Measurements from ENCODE around the gene RAI1. TPM values are rescaled to one million over a fixed set of nuclear protein-coding genes. Genes with fewer than 3 reads are reported as not detected.

The RAI1 gene
- total RNA-seq, 2 donors from 2014 or later, result 15.8 to 23.8 TPM

DNA sequence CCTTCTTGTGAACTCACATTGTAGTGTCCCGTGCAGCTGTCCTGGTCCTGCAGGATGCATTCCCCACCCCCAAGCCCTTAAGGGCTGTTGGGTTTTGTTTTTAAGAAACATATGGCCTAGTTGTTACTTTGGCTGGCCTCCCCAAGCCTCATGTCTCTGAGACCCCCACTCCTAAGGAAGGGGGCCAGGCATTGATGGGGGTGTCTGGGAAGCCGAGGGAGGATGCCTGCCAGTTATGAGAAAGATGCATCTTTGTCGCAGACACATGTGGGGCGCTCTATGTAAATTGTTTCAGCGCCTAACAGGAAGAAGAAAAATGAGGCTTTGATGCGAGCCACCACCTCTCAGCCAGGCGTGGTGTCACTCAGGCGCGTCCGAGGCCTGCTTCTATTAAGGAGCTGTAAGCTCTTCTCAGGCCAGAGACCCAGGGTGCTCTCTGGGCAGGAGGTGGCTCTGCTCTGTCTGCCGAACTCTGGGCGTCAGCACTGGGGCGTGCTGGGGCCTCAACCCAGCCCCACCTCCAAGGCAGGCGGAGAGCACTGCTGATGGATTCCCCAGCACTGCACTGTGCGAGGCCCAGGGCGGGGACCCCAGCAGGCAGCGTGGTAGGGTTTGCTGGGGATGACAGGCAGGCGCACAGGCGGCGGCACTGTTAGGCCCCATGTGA, 85.0 kb downstream of the RAI1 start:
- ATAC-seq, result no peak
- DNase-seq, result no peak
- intact Hi-C loops (cut with DNase I, micrococcal nuclease), result no loop called here

DNA sequence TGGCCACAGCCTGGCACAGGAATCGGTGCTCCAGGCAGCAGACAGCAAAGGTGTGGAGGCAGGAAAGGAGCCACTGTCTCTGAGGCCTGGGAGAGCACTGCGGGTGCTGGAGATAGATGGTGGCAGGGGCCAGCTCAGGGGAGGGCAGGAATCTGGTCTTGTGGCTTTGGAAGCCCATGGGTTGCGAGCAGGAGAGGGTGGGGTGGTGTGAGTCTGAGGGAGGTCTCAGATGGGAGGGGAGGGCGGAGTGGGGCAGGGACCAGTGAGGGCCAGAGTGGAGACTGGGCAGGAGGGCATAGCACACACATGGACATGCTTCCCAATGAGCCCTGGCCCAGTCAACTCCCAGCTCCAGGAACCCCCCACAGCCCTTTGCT, 85.5 kb downstream of the RAI1 start:
- intact Hi-C loops (cut with DNase I, micrococcal nuclease), result no loop called here
- DNase-seq (no peak), ATAC-seq (no peak)

DNA sequence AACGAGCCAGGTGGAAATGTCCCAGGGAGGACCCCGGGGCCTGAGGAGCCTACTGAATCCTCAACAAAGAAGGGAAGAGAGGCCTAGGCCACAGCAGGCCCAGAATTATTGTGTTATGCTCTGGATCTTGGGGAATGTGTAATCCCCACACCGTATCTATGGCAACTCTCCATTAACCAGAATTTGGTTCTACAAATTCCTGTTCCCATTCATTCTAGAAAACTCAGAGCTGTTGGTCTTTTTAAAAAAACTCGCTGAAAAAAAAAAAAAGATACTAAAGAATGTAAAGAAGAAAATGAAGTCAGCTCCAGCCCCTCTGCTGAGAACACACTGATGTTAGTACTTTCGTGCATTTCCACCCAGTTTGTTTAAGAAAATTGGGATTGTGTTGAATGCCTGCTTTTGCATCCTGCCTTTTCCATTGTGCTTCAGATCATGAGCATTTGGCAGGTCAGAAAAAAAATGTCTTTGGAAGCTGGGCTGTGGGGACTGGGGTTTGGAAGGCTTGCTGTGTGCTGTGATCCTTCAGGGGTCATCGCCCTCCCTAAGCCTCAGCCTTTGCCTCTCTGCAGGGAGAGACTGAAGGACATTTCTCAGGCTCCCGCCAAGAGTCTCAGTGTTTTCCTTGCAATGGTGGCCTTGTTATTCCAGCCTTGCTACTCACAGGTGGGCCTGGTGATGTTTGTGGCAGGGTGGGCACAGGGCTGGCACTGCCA, 86.1 kb downstream of the RAI1 start:
- no peak for ATAC-seq
- DNase-seq, result no peak
- intact Hi-C loops (cut with DNase I, micrococcal nuclease), result no loop called here

DNA sequence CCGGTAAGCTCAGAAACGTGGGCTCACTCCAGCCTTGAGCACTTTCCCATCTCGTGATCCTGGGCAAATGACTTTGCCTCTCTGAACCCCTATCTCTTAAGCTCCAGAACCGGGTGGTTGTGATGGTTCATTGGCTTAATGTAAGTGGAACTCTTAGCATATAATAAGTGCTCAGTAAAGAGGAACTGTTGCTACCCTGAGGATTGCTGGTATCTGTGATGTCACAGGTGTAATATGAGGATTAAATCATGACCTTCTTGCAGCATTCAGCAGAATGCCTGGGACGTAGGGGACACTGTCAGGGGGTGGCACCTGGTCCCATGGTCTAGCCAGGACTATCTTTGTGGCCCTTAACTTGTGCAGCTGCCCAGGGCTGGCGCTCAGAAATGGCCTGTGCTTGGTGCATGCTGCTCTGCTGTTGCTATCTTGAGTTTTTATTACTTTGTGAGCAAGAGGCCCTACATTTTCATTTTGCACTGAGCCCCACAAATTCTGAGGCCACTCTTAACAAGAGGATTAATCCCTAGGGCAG, 86.7 kb downstream of the RAI1 start:
- DNase-seq, result no peak
- intact Hi-C loops (cut with DNase I, micrococcal nuclease), result no loop called here
- ATAC-seq, result no peak

DNA sequence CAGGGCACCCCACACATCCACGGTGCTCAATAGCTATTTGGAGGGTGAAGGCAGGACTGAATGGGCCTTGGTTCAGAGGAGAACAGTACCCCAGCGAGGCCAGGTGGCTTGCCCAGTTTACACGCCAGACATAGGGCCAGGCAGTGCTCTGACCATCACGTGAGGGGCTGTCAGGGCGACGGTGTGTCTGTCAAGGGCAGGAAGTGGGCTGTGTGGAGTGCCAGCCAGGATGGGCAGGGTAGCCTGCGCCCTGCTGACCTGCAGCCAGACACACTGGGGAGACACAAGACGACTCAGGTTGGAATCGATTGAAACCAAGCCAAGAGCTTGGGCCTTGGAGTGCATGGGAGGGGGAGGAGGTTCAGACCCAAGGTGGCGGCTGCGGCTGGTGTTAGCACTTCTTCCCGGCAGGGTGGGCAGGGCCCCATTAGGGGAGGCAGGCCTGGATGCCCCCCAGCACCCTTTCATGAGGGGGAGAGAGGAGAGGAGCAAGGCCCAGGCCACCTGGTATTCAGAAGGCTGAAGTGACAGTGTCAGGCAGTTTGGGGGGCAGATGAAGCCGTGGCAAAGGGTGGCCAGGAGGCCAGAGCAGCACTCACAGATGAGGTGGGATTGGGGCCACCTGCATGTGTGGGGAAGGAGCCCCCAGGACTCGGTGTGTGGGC, 87.3 kb downstream of the RAI1 start:
- ATAC-seq, result no peak
- intact Hi-C loops (cut with DNase I, micrococcal nuclease), result no loop called here

DNA sequence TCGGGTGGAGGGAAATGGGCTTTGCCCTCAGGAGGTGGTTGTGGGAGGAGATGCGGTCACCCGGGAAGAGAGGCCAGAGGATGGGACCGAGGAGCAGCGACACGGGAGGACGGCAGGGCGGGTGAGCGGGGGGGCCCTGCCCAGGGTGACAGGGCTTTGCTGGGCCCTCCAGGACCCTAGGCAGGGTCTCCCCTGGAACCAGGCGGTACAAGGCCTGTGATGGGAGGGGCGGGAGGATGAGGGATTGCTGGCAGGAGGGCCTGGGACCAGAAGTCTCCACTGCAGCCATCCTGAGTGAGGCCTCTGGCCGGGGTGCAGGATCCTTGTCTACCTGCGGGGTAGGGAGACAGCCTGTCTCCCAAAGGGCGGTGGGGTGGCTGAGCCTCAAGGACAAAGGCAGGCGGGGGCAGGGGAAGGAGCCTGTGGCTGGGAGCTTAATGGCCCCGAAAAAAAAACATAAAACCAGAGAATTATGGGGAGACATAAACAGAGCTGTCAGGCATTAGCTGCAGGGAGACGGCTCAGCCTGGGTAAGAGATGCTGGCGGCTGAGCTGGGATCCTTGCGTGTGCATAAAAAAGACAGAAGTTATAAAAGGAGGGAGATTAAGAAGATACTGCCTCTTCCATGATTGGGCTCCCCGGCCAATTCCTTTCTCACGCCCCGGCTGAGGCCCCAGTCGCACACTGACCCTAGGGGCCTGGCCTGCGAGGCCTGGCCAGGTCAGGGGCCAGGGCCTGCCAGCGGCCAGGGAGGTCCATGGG, 88.8 kb downstream of the RAI1 start:
- ATAC-seq (no peak), DNase-seq (no peak)
- intact Hi-C loops (cut with DNase I, micrococcal nuclease), result loop anchor here in 1 of 2 donors (10.0 kb wide), 1 partner anchor 85 kb away; the partner anchor contains the start of gene RAI1

More for the DNA sequence above, 87.3 kb downstream of the RAI1 start:
- DNase-seq, result no peak

DNA sequence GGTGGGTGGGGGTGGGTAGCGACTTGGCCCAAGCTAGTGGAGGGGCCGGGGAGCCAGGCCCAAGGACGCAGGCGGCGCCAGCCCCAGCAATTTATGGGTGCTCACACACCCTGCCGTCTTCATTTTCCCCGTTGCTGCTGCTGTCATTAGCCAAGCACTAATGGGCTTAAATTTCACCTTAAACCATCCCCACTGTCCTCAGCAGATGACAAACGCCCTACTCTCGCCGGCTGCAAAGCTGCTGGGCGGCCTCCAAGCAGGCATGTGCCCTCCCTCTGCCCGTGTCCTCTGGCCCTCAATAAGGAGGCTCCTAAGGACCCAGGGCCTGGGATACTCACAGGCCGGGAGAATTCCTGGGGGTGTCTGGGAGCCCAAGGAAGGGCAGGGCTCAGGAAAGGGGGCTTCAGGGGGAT, 89.4 kb downstream of the RAI1 start:
- intact Hi-C loops (cut with DNase I, micrococcal nuclease), result loop anchor here in 1 of 2 donors (10.0 kb wide), 1 partner anchor 86 kb away; the partner anchor contains the start of gene RAI1
- ATAC-seq, result no peak

DNA sequence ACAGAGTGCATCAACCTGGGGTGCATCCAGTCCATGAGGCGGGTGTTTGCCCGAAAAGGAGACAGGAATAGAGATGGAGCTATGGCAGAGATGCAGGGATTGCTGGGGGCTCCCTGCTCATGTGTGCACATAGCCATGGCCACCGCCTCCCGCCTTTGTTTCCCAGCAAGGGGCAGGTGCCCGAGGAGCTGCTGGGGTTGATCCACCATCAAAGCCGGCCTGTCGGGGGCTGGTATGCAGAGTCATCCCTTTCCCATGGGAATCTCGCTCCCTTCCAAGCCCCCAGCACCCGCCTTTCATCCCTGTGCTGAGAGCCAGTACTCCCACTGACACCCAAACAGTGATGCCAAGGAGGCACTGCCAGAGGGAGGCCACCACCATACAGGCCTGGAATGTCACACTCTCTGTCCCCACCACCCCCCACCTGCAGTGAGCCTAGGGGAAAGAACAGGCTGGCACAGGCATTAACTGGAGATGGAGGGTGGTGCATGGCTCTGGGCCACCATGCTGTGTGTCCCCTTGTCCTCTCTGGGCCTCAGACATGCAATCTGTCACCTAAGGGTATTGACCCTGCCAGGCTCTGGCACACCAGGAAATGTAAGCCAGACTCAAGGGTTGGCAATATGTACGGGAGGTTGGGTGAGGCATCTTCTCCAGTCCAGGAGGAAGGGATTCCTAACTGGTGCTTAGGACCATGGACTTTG, 90.4 kb downstream of the RAI1 start:
- ATAC-seq (no peak), DNase-seq (no peak)
- intact Hi-C loops (cut with DNase I, micrococcal nuclease), result loop anchor here in 1 of 2 donors (10.0 kb wide), 1 partner anchor 87 kb away; the partner anchor contains the start of gene RAI1

More for the DNA sequence above, 89.4 kb downstream of the RAI1 start:
- no peak for DNase-seq

DNA sequence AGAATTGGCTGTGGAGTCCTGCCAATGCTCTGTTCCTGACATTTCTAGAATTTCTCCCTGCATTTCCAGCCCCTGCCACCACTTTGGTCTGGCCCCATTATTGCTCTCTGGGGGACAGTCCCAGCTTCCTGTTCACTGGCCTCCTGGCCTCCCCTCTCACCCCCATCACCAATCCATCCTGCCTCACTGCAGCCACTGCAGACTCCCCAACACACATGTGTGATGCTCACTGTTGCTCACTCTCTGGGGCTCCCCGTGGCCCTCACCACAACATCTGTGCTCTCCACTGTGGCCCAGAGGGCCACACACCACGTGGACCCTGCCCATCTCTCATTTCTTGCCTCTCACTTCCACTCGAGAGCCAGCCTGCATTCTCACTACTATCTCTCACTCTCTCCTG, 91.0 kb downstream of the RAI1 start:
- intact Hi-C loops (cut with DNase I, micrococcal nuclease), result loop anchor here in 1 of 2 donors (10.0 kb wide), 1 partner anchor 87 kb away; the partner anchor contains the start of gene RAI1
- no peak for ATAC-seq
- no peak for DNase-seq

DNA sequence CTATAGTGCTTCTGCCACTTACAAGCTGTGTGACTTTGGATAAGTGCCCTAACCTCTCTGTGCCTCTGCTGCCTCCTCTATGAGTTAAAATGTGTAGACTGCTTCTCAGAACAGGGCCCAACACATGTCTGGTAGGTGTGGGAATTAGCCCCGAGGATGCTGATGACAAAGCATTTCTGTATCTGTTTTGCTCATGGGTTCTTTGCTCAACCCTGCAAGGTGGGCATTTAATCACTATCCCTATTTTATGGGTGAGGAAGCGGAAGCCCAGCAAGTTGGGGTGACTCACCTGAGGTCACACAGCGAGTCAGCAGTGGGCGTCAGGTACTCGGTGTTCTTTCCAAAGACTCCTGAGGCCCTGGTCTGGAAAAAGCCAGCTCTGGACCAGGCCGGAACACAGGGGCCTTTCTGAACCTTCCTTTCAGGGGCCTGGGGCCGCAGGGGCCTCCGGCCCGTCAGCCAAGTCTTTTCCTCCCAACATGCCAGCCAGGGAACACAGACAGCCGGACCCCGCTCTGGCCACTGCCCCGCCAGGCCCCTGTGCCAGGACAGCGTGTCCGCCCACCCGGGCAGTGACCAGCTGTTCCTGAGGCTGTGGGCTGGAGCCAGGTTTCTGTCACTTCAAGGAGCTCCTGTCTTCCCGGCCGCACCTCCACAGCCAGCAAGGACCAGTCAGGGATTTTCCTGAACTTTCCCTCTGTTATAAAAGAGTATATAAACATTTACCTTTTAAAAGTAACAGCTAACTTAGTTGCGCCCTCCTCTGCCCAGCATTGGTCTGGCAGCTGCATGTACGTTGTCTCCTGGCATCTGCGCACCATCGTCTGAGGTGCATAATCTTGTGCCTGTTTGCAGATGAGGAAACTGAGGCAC, 93.0 kb downstream of the RAI1 start:
- DNase-seq, result peak; percentile 84 to 85
- peak; percentile 94 for ATAC-seq
- intact Hi-C loops (cut with DNase I, micrococcal nuclease), result loop anchor here in 1 of 2 donors (10.0 kb wide), 1 partner anchor 89 kb away; the partner anchor contains the start of gene RAI1

DNA sequence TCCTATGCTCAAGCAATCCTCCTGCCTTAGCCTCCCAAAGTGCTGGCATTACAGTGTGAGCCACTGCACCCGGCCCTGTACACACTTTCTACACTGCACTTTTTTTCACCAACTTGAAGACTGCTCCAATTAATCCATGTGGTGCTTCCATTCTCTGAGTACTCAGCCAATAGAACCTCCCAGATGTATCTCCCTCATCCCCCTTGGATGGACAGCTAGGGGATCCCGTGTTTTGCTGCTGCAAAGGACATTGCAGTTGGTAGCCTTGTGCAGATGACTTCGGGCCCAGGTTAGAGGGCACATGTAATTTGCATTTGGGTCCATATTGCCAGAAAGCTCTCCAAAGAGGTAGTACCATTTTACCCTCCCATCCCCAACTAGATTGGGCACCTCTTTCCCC, 95.6 kb downstream of the RAI1 start:
- intact Hi-C loops (cut with DNase I, micrococcal nuclease), result loop anchor here in 1 of 2 donors (10.0 kb wide), 1 partner anchor 92 kb away; the partner anchor contains the start of gene RAI1
- DNase-seq (no peak), ATAC-seq (no peak)

DNA sequence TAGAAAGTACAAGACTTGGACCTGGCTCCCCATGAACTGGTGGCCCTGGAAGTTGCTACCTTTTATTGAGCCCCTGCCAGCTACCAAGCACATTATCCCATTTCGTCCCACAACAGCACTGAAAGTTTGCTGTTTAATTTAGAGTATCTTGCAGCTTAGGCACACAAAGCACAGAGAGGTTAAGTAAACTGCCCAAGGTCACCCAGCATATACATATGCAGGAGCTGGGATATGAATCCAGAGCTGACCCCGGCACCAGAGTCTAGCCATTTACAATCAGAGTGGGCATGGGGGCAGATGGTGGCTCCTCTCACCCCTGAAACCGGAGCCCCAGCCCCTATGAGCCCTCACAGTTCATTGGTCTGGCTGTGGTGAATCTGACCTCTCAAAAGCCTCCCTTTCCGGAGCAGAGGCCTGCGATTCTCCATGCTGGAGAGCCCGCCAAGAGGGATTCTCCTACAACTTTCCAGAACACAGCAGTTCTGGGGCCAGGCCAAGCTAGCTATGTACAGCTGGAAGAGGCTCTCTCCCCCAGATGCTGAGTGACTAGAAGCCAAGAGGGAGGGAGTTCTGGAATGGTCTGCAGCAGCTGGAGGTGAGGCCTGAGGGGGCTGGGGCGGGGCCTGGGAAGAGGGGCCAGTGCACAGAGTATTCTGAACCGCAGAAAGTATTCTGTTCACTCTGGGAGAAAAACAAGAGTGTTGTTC, 97.2 kb downstream of the RAI1 start:
- DNase-seq (peak; percentile 61 to 77), ATAC-seq (no peak)
- intact Hi-C loops (cut with DNase I, micrococcal nuclease), result loop anchor here in 1 of 2 donors (10.0 kb wide), 1 partner anchor 94 kb away; the partner anchor contains the start of gene RAI1

DNA sequence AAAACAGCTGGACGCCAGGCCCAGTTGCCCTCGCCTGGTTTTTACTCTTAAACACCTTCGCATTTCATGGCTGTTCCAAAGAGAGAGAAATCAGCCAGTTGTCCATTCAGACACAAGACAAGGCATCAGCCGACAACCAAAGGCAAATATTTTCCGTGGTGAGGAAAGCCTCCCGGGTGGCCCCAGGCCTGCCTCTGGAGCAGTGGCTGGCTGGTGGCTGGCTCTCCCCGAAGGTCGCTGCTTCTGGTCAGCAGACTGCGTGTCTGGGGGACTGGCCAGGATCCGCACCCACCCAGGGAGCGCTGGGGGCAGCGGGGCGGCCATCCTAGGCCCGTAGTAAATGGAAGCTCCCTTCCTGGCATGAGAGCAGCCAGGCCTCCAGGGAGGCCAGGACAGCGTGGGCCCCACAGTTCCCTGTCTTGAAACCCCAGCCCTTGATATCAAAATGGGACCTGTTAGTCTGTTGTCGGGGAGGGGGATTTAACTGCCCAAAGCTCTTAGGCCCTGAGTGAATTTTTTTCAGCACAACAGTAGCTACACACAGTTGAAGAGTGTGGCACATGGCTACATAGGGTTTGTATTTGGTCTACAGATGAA, 97.9 kb downstream of the RAI1 start:
- DNase-seq (no peak), ATAC-seq (no peak)
- intact Hi-C loops (cut with DNase I, micrococcal nuclease), result loop anchor here in 1 of 2 donors (10.0 kb wide), 1 partner anchor 94 kb away; the partner anchor contains the start of gene RAI1

DNA sequence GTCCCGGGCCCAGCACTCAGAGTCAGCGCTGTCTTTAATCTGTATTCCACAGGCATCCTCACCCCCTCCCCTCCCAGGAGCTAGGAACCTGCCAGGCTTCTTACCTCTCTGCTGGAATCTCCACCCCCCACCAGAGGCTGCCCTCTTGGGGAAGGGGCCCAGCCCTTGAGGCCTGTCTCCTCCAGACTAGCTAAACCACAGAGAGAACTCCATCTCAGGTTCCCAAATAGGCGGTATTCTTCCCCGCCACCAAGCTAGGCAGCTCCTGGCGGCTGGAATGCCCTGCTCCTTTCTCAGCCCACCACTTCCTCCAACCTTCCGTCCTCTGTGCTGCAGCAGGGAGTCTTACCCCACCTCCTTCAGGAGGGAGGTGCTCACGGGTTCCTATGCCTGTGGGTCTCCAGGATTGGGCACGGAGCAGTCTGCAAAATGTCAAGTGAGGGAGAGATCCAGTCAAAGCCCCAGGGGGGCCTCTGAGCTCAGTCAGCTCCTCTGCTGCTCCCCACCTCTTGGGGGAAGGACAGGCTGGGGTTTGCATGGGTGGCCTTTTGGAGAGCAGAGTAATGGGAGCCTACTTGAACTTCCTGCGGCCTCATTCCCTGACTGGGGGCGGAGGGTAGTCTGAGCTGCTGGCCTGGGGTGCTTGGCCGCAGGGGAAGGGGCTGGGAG, 99.8 kb downstream of the RAI1 start:
- intact Hi-C loops (cut with DNase I, micrococcal nuclease), result no loop called here
- DNase-seq (peak in 1 of 2 donors; percentile 47), ATAC-seq (no peak)

Measured in left colon (tissue), 2 donors.